Cortex of kidney (tissue), 1 donor: ENCODE measurements around the gene SLC10A2.

Source experiments
- DNase-seq: peaks from one replicate; lab custom pipeline; 2025; lab: John Stamatoyannopoulos, UW

Gene SLC10A2

DNA sequence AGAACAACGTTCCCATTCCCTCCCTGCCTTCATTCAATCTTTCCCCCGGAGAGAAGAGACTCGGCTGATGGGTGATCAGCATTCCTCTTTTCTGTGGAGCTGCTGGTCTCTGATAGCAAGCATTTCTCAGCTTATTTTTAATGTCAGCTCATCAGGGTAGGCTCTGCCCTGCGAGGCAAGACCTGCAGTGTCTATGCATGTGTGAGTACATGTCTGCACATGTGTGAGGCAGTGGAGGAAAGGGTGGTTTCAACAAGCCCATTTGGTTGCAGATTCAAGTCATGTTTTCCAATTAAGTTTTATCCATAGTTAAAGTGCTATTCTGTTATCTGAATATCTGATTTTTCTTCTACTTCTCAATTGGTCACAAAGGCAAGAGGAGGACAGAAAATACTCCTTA, 19.5 kb downstream of the SLC10A2 start:
- no peak for DNase-seq

DNA sequence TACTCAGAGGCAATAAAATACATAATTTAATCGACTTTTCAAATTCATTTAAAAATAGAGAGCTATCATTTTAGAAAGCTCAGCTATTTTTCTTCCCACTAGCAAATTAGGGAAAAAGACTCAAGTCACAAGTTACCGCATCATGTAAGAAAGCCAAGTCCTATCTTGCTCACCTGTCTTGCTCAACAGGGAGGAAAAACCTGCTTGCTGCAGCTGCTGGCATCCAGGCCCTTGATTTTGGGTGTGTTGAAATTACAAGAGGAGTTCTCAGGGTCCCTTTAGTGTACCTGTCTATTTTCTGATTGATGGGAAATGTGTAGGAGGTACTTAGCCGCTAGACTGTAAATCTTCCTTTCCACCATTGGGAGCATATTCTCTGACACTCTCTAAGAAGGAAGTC, 22.2 kb downstream of the SLC10A2 start:
- no peak for DNase-seq

- DNase-seq = no peak
These were observed 26.2 kb downstream of the SLC10A2 start for GRCh38 chr13:103040006-103040405.

- no peak for DNase-seq
These were observed 27.0 kb downstream of the SLC10A2 start for GRCh38 chr13:103039183-103039582.

- DNase-seq = no peak
These were observed 29.9 kb downstream of the SLC10A2 start for GRCh38 chr13:103036268-103036667.

DNA sequence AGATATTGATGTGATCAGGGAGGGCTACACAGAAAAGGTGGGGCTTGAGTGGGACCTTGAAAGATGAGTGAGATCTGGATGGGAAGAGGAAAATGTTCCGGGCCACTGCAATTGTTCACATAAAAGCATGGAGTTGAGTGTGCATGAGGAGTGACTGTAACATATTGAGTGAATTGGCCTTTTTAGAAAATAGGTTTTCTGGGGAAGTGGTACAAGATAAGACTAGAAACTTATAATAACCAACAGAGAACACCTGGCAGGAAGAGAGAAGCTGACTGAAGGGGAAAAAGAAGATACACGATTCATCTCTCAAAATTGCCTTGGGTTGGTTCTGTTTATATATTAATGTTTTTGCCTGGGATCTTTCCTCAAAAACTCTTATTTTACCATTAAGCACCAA, 32.2 kb downstream of the SLC10A2 start:
- no peak for DNase-seq

- DNase-seq = no peak
These were observed 34.8 kb downstream of the SLC10A2 start for GRCh38 chr13:103031332-103031873.

DNA sequence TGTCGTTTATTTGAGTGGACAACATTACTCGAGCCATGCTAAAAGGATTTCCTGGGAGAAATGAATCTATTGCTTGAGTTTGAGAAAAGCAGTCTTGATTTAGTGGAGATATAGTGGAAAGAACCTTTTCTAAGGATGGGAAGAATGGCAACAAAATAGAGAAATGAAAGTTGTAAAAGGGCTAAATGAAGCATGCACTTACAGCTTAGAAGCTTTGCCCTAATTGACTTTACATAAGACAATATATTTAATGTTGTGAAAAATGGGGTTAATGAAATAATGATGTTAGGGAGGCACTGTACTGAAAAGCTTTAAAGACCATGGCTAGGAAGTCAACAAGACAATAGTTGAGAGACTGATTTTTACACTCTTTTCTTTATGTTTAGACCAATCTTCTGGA, 35.4 kb downstream of the SLC10A2 start:
- no peak for DNase-seq

DNA sequence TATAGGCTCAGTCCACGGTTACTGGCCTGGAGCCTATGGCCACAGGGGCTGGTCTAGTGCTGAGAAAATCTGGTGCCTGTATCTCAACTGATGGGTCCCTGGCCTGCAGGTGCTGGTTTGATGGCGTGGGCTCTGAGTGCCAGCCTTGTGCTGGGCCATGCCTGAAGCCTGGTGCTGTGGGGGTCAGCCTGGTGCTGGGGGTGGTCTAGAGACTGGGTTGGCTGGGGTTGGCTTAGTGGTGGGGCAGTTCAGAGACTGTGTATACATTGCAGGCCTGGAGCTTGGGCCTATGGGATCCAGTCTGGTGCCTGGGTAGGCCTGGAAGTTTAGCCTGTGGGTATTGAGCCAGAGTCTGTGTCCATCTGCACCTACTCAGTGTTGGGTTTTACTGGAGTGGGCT, 36.4 kb downstream of the SLC10A2 start:
- DNase-seq = no peak

GRCh38 chr13:103022336-103022735, 43.9 kb downstream of the SLC10A2 start:
- DNase-seq = no peak

DNA sequence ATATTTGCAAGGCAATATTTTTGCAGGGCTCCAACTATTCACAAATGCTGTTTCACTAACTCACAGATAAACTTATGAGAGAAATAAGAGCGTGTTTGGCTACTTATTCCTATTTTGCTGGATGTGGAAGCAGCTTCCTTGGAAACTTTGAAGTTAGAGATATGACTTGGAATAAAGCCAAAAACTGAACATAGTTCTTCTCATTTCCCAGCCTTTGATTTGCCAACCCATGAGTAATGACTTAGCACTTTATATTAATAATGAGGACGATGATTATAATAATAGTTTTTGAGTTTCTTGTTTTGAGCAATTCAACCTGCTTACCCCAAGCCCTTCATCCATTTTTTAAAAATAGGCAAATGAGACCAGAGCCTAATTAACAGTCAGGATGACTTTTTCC, 47.7 kb downstream of the SLC10A2 start:
- no peak for DNase-seq

DNA sequence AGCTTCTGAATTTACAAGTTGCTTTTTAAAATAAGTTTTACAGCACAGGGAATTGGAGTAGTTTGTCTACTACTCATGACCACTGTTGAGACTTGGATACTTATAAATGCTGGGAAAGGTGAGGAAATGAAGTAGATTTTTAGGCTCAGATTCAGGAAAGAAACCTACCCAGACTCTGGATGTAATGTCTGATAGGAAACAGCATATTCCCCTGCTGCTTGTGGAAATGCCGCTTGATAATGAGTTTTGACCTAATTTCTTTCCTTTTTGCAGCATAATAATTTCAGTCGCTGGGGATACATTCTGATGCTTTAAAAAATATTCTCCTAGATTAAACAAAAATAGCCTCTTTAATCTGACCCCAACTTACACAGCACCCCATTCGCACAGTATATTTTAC, 53.6 kb downstream of the SLC10A2 start:
- no peak for DNase-seq

DNA sequence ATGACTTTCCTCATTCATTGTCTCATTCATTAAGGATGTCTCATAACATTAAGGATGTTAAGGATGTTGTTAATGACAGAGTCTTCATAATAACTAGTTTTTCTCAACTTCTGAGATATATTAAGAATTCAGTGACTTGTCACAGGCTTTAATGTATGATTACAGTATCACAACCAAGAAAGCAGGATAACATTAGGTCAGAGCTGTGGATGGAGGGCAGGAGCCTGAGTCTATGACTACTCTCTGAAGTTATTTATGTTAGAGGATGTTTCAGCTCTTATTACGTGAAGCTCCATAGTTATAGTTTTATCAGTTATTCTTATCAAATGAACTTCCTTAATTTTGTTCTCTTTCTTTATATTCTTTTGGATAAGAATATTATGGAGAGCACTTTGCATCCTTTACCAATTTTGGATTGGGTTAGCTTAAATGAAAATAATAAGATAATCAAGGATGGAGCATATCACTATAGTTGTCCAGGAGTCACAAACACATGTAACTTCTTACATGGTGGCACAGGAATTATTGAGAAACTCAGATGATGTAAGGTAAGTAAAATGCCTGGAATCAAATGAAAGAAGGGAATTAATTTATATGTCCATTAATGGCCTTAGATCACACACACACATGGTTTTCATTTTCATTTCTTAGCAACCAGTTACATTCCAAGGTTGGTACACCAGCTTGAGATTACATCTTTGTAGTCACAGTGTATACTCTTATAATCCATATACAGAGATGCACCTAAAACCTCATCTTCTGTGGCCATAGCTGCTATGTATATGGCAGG, 57.0 kb downstream of the SLC10A2 start:
- DNase-seq = no peak

DNA sequence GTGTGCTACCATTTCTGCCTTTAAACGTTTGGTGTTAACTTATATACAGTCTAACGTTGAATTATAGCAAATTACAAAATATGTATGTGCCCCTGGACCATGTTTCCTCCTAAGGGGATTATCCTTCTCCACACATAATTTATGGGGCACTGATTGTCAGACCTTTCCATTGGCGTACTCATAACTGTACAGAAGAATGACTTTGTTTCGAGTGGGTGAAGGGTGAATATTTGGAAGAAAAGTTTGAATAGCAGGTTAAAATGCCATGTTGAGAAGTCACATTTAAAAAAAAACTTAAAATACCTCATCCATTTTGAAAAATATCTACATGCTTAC, 58.8 kb downstream of the SLC10A2 start:
- no peak for DNase-seq

GRCh38 chr13:103006641-103007426, 59.4 kb downstream of the SLC10A2 start:
- no peak for DNase-seq

DNA sequence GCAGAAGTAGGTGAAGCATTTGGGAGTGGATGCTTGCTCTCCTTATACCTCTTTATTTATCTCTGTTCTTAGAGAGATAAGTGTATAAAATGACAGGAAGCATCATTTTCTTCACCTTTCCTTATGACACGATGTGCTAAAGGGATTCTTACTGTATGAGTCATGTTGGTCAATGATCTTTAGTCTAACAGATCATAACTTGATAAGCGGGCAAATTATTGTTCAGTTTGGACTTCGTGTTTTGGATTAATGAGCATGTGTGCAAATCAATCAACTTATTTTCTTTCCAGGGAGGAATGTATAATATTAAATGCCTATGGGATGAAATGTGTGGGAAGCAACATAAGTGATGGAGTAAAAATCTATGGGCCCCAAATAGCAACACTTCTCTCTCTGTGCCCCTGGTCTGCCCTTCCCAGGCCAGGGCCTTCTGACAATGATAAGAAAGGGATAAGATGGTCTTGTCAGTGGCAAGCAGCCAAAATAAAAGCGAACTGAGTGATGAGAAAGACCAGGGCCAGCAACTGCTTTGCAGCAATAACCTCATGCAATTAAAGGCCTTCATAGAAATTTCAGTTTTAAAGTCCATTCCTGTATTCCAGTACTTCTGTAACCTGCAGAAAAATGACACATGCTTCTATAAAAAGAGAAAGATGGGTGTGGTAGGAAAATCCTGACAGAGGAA, 61.4 kb downstream of the SLC10A2 start:
- no peak for DNase-seq

DNA sequence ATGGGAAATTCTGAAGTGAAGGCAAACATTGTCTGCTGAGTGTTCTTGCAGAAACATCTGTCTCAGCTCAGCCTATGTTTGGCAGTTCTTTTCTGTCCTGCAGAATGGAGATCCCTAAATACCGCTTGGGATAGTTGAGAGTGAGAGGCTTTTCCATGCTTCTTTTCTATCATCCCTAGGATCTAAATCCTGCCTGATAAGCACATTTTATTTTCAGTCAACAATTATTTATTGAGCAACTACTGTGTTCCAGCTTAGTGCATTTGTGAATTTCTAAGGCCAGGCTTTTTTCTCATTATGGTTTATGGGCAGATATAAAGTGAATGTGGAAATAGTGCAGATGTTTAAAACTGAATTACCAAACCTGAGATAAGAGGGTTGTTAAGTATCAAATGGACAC, 62.6 kb downstream of the SLC10A2 start:
- DNase-seq = no peak

DNA sequence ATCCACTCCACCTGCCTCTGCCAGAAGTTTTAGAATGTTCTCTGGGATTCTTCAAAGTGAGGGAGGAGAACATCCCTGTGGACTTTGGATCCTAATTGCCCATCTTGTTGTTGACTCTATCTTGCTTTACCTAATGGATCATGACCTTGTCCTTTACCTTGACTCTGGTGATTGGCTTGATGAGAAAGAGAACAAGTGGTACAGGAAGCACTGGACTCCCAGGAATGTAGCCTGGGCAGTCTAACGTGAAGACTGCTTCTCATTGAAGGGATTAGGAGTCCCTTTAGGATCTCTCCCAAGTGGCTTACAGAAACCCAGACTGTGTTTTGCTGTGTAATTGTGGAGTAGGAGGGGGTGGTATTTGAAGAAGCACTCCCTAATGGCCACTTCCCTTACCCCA, 63.9 kb downstream of the SLC10A2 start:
- DNase-seq = no peak

- DNase-seq = no peak
These were observed 66.1 kb downstream of the SLC10A2 start for GRCh38 chr13:103000157-103000556.

GRCh38 chr13:102999499-102999898, 66.7 kb downstream of the SLC10A2 start:
- no peak for DNase-seq
